Smooth muscle cell (in vitro differentiated cells): Measurements from ENCODE around the gene MYPOP. TPM values are rescaled to one million over a fixed set of nuclear protein-coding genes. Genes with fewer than 3 reads are reported as not detected.

Experiments used
- DNase-seq: peaks from one replicate; lab custom pipeline; 2025; ENCODE audit not compliant: unreplicated experiment; lab: John Stamatoyannopoulos, UW
- H2AFZ ChIP-seq: fragments of 200-600 bp; sonication (generic); 2 replicates; pipeline ENCODE4 v1.6.0; 2016; ENCODE audit warnings: antibody characterized with exemption, low read depth, mild to moderate bottlenecking
- H3F3A ChIP-seq: fragments of 200-600 bp; sonication (generic); 2 replicates; pipeline ENCODE4 v1.6.0; 2017; ENCODE audit warnings: antibody characterized with exemption, low read depth
- H3K27ac ChIP-seq: fragments of 200-600 bp; sonication (generic); 2 replicates; pipeline ENCODE4 v1.5.1; 2016; ENCODE audit warnings: low read depth, mild to moderate bottlenecking
- H3K27me3 ChIP-seq: fragments of 200-600 bp; sonication (generic); 2 replicates; pipeline ENCODE4 v1.6.1; 2016; ENCODE audit warnings: low read depth, mild to moderate bottlenecking
- H3K36me3 ChIP-seq: fragments of 200-600 bp; sonication (generic); 2 replicates; pipeline ENCODE4 v1.5.1; 2016; ENCODE audit warnings: low read depth
- H3K4me1 ChIP-seq: fragments of 200-600 bp; sonication (generic); 2 replicates; pipeline ENCODE4 v1.5.1; 2016; ENCODE audit warnings: low read depth
- H3K4me2 ChIP-seq: fragments of 200-600 bp; sonication (generic); 2 replicates; pipeline ENCODE4 v1.6.0; 2016; ENCODE audit warnings: mild to moderate bottlenecking
- H3K4me3 ChIP-seq: fragments of 200-600 bp; sonication (generic); 2 replicates; pipeline ENCODE4 v1.5.1; 2016; ENCODE audit warnings: mild to moderate bottlenecking
- H3K79me2 ChIP-seq: fragments of 200-600 bp; sonication (generic); 2 replicates; pipeline ENCODE4 v1.6.0; 2016; ENCODE audit warnings: low read depth, mild to moderate bottlenecking
- H3K9ac ChIP-seq: fragments of 200-600 bp; sonication (generic); 2 replicates; pipeline ENCODE4 v1.6.0; 2016; ENCODE audit warnings: low read depth
- H3K9me3 ChIP-seq: fragments of 200-600 bp; sonication (generic); replicated peaks from 2 replicates; pipeline ENCODE4 v1.5.1; 2016; ENCODE audit warnings: low read depth
- H4K20me1 ChIP-seq: fragments of 200-600 bp; sonication (generic); 2 replicates; pipeline ENCODE4 v1.6.0; 2016; ENCODE audit warnings: low read depth
- CTCF ChIP-seq: fragments of 200-600 bp; sonication (generic); IDR thresholded peaks from 2 replicates; pipeline ENCODE4 v1.5.1; 2017; ENCODE audit warnings: borderline replicate concordance, mild to moderate bottlenecking, antibody characterized with exemption; ENCODE audit not compliant: insufficient read depth, poor library complexity, severe bottlenecking
- WGBS: methylation state at CpG from one replicate; pipeline ENCODE4 v1.1.7; 2016; ENCODE audit warnings: low lambda C conversion rate; 5-methylcytosine and 5-hydroxymethylcytosine counted together
- polyA plus RNA-seq: library from polyadenylated mRNA; unstranded; fragments of >200 nt; fragmentation: Nextera tagmentation; extraction: Ambion mirVana; gene quantifications from 2 replicates; pipeline ENCODE4 v1.2.1, GENCODE V29; 2016
- total RNA-seq: library from RNA; depleted of rRNA; stranded (reverse); fragments of >200 nt; gene quantifications from 2 replicates; pipeline ENCODE4 v1.2.3, GENCODE V29; 2014

MYPOP gene
- total and polyA plus RNA-seq, 2 experiments from 2014 or later: 1.6 to 2.1 TPM

GRCh38 chr19:45917421-45918091 lies 15.1 kb upstream of the MYPOP start:
- TF ChIP-seq CTCF: no peak
- no peaks in the 10 kb centered on the region for H3K36me3 ChIP-seq

GRCh38 chr19:45913874-45914830 lies 11.7 kb upstream of the MYPOP start, which contains the start of gene NANOS2:
TSS of gene NANOS2 (minus strand) at chr19:45914778. CDS start at chr19:45914693, 85 bp downstream.
- Histone ChIP-seq H3K4me1 (no peaks in the 10 kb centered on the region), H3F3A (no peaks in the 10 kb centered on the region), H3K27me3 (no peaks in the 10 kb centered on the region), H3K36me3 (no peaks in the 10 kb centered on the region), H3K4me3 (no peak within 1 kb of the TSS), H3K27ac (no peak within 1 kb of the TSS), H3K4me2 (no peak within 1 kb of the TSS), H3K9ac (no peak within 1 kb of the TSS), H2AFZ (no peak within 1 kb of the TSS), H3K79me2 (no peaks in the 10 kb centered on the region), H3K9me3 (no peaks in the 10 kb centered on the region), H4K20me1 (no peaks in the 10 kb centered on the region)
- TF ChIP-seq CTCF: no peak
- no peak for DNase-seq
- WGBS: 76% methylated on average over 41 of the region's 44 CpGs

More at GRCh38 chr19:45917421-45918091, 15.1 kb upstream of the MYPOP start:
- no peaks in the 10 kb centered on the region for H3K9me3 ChIP-seq
- no peak overlapping the region for H3K4me3 ChIP-seq
- no peak overlapping the region for H3K9ac ChIP-seq
- 65% methylated on average over 4 of the region's 4 CpGs for WGBS
- H3K27ac ChIP-seq: no peak overlapping the region
- no peak for DNase-seq
- H3K4me2 ChIP-seq: no peak overlapping the region
- no peak overlapping the region for H2AFZ ChIP-seq
- H3K27me3 ChIP-seq: no peaks in the 10 kb centered on the region
- H3K4me1 ChIP-seq: no peaks in the 10 kb centered on the region
- no peaks in the 10 kb centered on the region for H3F3A ChIP-seq
- no peaks in the 10 kb centered on the region for H4K20me1 ChIP-seq
- no peaks in the 10 kb centered on the region for H3K79me2 ChIP-seq

- H3K36me3 ChIP-seq: no peaks in the 10 kb centered on the region
- DNase-seq: no peak
- no peak overlapping the region for H2AFZ ChIP-seq
- WGBS: 88% methylated on average over 8 of the region's 8 CpGs
- no peak overlapping the region for H3K9ac ChIP-seq
- H3F3A ChIP-seq: no peaks in the 10 kb centered on the region
- no peaks in the 10 kb centered on the region for H3K79me2 ChIP-seq
- no peaks in the 10 kb centered on the region for H3K27me3 ChIP-seq
- no peaks in the 10 kb centered on the region for H3K9me3 ChIP-seq
- no peak overlapping the region for H3K27ac ChIP-seq
- no peak for TF ChIP-seq CTCF
- H3K4me2 ChIP-seq: no peak overlapping the region
- no peaks in the 10 kb centered on the region for H3K4me1 ChIP-seq
- H3K4me3 ChIP-seq: no peak overlapping the region
- H4K20me1 ChIP-seq: no peaks in the 10 kb centered on the region
Measured at GRCh38 chr19:45911291-45911690, 8.9 kb upstream of the MYPOP start.
